ENCODE measurements around the gene FBXL16. TPM values are rescaled to one million over a fixed set of nuclear protein-coding genes. Genes with fewer than 3 reads are reported as not detected.
A peak's percentile ranks its signal among the peaks of the same experiment; 100 is the strongest.

The FBXL16 gene
- total and polyA plus RNA-seq, 2 of the 13 experiments (the other 11 are each of a cell fraction or from before 2014, with no cell fraction given) = 0.22 to 2.0 TPM

GRCh38 chr16:720990-721764 lies 15.6 kb upstream of the FBXL16 start, which contains the start of gene ANTKMT (continued):
- TF ChIP-seq, protein P1, sequence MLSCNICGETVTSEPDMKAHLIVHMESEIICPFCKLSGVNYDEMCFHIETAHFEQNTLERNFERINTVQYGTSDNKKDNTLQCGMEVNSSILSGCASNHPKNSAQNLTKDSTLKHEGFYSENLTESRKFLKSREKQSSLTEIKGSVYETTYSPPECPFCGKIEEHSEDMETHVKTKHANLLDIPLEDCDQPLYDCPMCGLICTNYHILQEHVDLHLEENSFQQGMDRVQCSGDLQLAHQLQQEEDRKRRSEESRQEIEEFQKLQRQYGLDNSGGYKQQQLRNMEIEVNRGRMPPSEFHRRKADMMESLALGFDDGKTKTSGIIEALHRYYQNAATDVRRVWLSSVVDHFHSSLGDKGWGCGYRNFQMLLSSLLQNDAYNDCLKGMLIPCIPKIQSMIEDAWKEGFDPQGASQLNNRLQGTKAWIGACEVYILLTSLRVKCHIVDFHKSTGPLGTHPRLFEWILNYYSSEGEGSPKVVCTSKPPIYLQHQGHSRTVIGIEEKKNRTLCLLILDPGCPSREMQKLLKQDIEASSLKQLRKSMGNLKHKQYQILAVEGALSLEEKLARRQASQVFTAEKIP (CRISPR knock-in tag; IDR thresholded peaks at IDR 0.05; ENCODE audit: borderline replicate concordance) = no peak
- no peak for TF ChIP-seq SMC3 (IDR thresholded peaks at IDR 0.05; ENCODE audit: low read length)
- TF ChIP-seq SOX13 (IDR thresholded peaks at IDR 0.05) = no peak
- no peak for TF ChIP-seq SOX13 (CRISPR knock-in tag; conservative IDR thresholded peaks at IDR 0.05 in 1 of 2, IDR thresholded peaks at IDR 0.05 in 1 of 2)
- TF ChIP-seq TP53 (CRISPR knock-in tag; conservative IDR thresholded peaks at IDR 0.05) = no peak
- TF ChIP-seq ZNF816 (CRISPR knock-in tag; IDR thresholded peaks at IDR 0.05; ENCODE audit: borderline replicate concordance) = peak; percentile 76; the same call in 1 of the 2 replicates
- 0 out of 2 replicates have a peak, but pooled peaks have one; percentile 32 for TF ChIP-seq ZMAT3 (CRISPR knock-in tag; conservative IDR thresholded peaks at IDR 0.05)
- no peak for TF ChIP-seq PBX3 (CRISPR knock-in tag; IDR thresholded peaks at IDR 0.05; ENCODE audit: borderline replicate concordance)
- TF ChIP-seq, protein P2, sequence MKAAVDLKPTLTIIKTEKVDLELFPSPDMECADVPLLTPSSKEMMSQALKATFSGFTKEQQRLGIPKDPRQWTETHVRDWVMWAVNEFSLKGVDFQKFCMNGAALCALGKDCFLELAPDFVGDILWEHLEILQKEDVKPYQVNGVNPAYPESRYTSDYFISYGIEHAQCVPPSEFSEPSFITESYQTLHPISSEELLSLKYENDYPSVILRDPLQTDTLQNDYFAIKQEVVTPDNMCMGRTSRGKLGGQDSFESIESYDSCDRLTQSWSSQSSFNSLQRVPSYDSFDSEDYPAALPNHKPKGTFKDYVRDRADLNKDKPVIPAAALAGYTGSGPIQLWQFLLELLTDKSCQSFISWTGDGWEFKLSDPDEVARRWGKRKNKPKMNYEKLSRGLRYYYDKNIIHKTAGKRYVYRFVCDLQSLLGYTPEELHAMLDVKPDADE (CRISPR knock-in tag; IDR thresholded peaks at IDR 0.05) = peak; percentile 14; the same call in 1 of the 2 replicates
- no peak for TF ChIP-seq ZNF235 (CRISPR knock-in tag; IDR thresholded peaks at IDR 0.05; ENCODE audit: borderline replicate concordance)
- TF ChIP-seq HOXA9 (CRISPR knock-in tag; IDR thresholded peaks at IDR 0.05; ENCODE audit: borderline replicate concordance) = peak; percentile 78
- 0 out of 2 replicates have a peak, but pooled peaks have one; percentile 17 for TF ChIP-seq NFYC (CRISPR knock-in tag; IDR thresholded peaks at IDR 0.05)
- TF ChIP-seq ZNF605 (CRISPR knock-in tag; IDR thresholded peaks at IDR 0.05) = peak; percentile 77; the same call in 1 of the 2 replicates
- TF ChIP-seq, protein P3, sequence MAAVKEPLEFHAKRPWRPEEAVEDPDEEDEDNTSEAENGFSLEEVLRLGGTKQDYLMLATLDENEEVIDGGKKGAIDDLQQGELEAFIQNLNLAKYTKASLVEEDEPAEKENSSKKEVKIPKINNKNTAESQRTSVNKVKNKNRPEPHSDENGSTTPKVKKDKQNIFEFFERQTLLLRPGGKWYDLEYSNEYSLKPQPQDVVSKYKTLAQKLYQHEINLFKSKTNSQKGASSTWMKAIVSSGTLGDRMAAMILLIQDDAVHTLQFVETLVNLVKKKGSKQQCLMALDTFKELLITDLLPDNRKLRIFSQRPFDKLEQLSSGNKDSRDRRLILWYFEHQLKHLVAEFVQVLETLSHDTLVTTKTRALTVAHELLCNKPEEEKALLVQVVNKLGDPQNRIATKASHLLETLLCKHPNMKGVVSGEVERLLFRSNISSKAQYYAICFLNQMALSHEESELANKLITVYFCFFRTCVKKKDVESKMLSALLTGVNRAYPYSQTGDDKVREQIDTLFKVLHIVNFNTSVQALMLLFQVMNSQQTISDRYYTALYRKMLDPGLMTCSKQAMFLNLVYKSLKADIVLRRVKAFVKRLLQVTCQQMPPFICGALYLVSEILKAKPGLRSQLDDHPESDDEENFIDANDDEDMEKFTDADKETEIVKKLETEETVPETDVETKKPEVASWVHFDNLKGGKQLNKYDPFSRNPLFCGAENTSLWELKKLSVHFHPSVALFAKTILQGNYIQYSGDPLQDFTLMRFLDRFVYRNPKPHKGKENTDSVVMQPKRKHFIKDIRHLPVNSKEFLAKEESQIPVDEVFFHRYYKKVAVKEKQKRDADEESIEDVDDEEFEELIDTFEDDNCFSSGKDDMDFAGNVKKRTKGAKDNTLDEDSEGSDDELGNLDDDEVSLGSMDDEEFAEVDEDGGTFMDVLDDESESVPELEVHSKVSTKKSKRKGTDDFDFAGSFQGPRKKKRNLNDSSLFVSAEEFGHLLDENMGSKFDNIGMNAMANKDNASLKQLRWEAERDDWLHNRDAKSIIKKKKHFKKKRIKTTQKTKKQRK (IDR thresholded peaks at IDR 0.05; ENCODE audit: low read length) = no peak
- TF ChIP-seq ZNF570 (CRISPR knock-in tag; IDR thresholded peaks at IDR 0.05; ENCODE audit: borderline replicate concordance) = 0 out of 2 replicates have a peak, but pooled peaks have one; percentile 47
- TF ChIP-seq PITX1 (CRISPR knock-in tag; IDR thresholded peaks at IDR 0.05) = 0 out of 2 replicates have a peak, but pooled peaks have one; percentile 23
- no peak for TF ChIP-seq ZNF652 (CRISPR knock-in tag; IDR thresholded peaks at IDR 0.05; ENCODE audit: borderline replicate concordance, low read depth)
- 0 out of 2 replicates have a peak, but pooled peaks have one; percentile 68 for TF ChIP-seq ZNF773 (CRISPR knock-in tag; IDR thresholded peaks at IDR 0.05; ENCODE audit: borderline replicate concordance)
- no peak for TF ChIP-seq MAF1 (CRISPR knock-in tag; IDR thresholded peaks at IDR 0.05; ENCODE audit: borderline replicate concordance)
- no peak for TF ChIP-seq FOXO1 (CRISPR knock-in tag; IDR thresholded peaks at IDR 0.05)
- TF ChIP-seq HMG20B (CRISPR knock-in tag; conservative IDR thresholded peaks at IDR 0.05) = no peak
- no peak; the same call in 1 of the 2 replicates for TF ChIP-seq GPN1 (CRISPR knock-in tag; IDR thresholded peaks at IDR 0.05; ENCODE audit: borderline replicate concordance)
